Neural cell (in vitro differentiated cells): ENCODE results near the gene CLCA4. TPM values are rescaled to one million over a fixed set of nuclear protein-coding genes. Genes with fewer than 3 reads are reported as not detected.

Experiments used
- H2AFZ ChIP-seq: fragments of 200-600, 300-800 bp; sonication (generic), shearing (Covaris generic); 2 replicates; pipeline ENCODE4 v1.6.0; 2014; ENCODE audit warnings: low read depth, mild to moderate bottlenecking, antibody characterized with exemption, low read length, moderate library complexity
- H3F3A ChIP-seq: fragments of 200-600 bp; shearing (Covaris generic); 2 replicates; pipeline ENCODE4 v1.6.1; 2016; ENCODE audit warnings: mild to moderate bottlenecking, moderate library complexity, mixed read lengths, antibody characterized with exemption, low read length; ENCODE audit not compliant: insufficient read depth, poor library complexity, severe bottlenecking
- H3K27ac ChIP-seq: fragments of 200-600, 300-800 bp; sonication (generic), shearing (Covaris generic); 2 replicates; pipeline ENCODE4 v1.5.1; 2014; ENCODE audit warnings: mild to moderate bottlenecking, low read length, moderate library complexity
- H3K27me3 ChIP-seq: fragments of 300-800, 200-600 bp; sonication (generic), shearing (Covaris generic); 2 replicates; pipeline ENCODE4 v1.6.0; 2014; ENCODE audit warnings: mild to moderate bottlenecking, low read depth, low read length, moderate library complexity; ENCODE audit not compliant: insufficient read depth
- H3K36me3 ChIP-seq: fragments of 300-800, 200-600 bp; sonication (generic), shearing (Covaris generic); 2 replicates; pipeline ENCODE4 v1.5.1; 2014; ENCODE audit warnings: mild to moderate bottlenecking, antibody characterized with exemption, low read length, moderate library complexity; ENCODE audit not compliant: insufficient read depth
- H3K4me2 ChIP-seq: fragments of 300-800, 200-600 bp; sonication (generic), shearing (Covaris generic); 2 replicates; pipeline ENCODE4 v1.6.0; 2014; ENCODE audit warnings: mild to moderate bottlenecking, low read length
- H3K4me3 ChIP-seq: fragments of 300-800, 200-600 bp; sonication (generic), shearing (Covaris generic); 2 replicates; pipeline ENCODE4 v1.5.1; 2014; ENCODE audit warnings: mild to moderate bottlenecking, low read length, moderate library complexity
- H3K79me2 ChIP-seq: fragments of 200-600 bp; shearing (Covaris generic); replicated peaks from 2 replicates; pipeline ENCODE4 v1.6.0; 2014; ENCODE audit warnings: mild to moderate bottlenecking, low read length, moderate library complexity; ENCODE audit not compliant: insufficient read depth
- H3K9ac ChIP-seq: fragments of 300-800, 200-600 bp; sonication (generic), shearing (Covaris generic); 2 replicates; pipeline ENCODE4 v1.6.1; 2016; ENCODE audit warnings: mild to moderate bottlenecking, low read length, mixed read lengths
- H3K9me2 ChIP-seq: fragments of 200-600 bp; shearing (Covaris generic); 2 replicates; pipeline ENCODE4 v1.6.1; 2016; ENCODE audit warnings: mild to moderate bottlenecking, low read length, mixed read lengths; ENCODE audit not compliant: insufficient read depth
- H3K9me3 ChIP-seq: fragments of 200-600, 300-800 bp; sonication (generic), shearing (Covaris generic); 2 replicates; pipeline ENCODE4 v1.6.1; 2016; ENCODE audit warnings: mild to moderate bottlenecking, mixed run types, low read length, moderate library complexity, mixed read lengths
- H4K20me1 ChIP-seq: fragments of 200-600 bp; shearing (Covaris generic); 2 replicates; pipeline ENCODE4 v1.6.1; 2016; ENCODE audit warnings: mild to moderate bottlenecking, mixed run types; ENCODE audit not compliant: insufficient read depth
- EP300 ChIP-seq: fragments of 450-650 bp; conservative IDR thresholded peaks from 2 replicates; pipeline ENCODE4 v1.6.1; 2014; ENCODE audit warnings: antibody characterized with exemption, mild to moderate bottlenecking, moderate library complexity; ENCODE audit not compliant: poor library complexity, severe bottlenecking
- EZH2 ChIP-seq: fragments of 200-600, 300-800 bp; shearing (Covaris generic), sonication (generic); IDR thresholded peaks from 2 replicates; pipeline ENCODE4 v1.6.1; 2014; ENCODE audit warnings: antibody characterized with exemption, low read length, borderline replicate concordance, mild to moderate bottlenecking; ENCODE audit not compliant: insufficient read depth, poor library complexity, severe bottlenecking
- MXI1 ChIP-seq: fragments of 450-650 bp; conservative IDR thresholded peaks from 2 replicates; pipeline ENCODE4 v1.6.1; 2014; ENCODE audit warnings: antibody characterized with exemption, mild to moderate bottlenecking; ENCODE audit not compliant: poor library complexity, severe bottlenecking
- POLR2AphosphoS5 ChIP-seq: IDR thresholded peaks from 2 replicates; pipeline ENCODE4 v1.6.1; 2012
- RAD21 ChIP-seq: fragments of 450-650 bp; conservative IDR thresholded peaks from 2 replicates; pipeline ENCODE4 v1.6.1; 2014; ENCODE audit warnings: antibody characterized with exemption, mild to moderate bottlenecking, moderate library complexity
- REST ChIP-seq: IDR thresholded peaks from 2 replicates; pipeline ENCODE4 v1.6.1; 2012; ENCODE audit warnings: borderline replicate concordance
- SMC3 ChIP-seq: fragments of 450-650 bp; conservative IDR thresholded peaks from 2 replicates; pipeline ENCODE4 v1.6.1; 2014; ENCODE audit warnings: antibody characterized with exemption, mild to moderate bottlenecking, moderate library complexity; ENCODE audit not compliant: poor library complexity
- TAF1 ChIP-seq: IDR thresholded peaks from 2 replicates; pipeline ENCODE4 v1.6.1; 2012; ENCODE audit warnings: low read depth
- polyA plus RNA-seq: library from polyadenylated mRNA; depleted of rRNA; stranded (reverse); fragments of >200 nt; gene quantifications from 2 replicates; pipeline ENCODE4 v1.2.3, GENCODE V29; 2014
- TF ChIP-seq, protein P1 (sequence below): fragments of 450-650 bp; IDR thresholded peaks from 2 replicates; pipeline ENCODE4 v1.5.1; 2014; ENCODE audit warnings: antibody characterized with exemption, mild to moderate bottlenecking, moderate library complexity; ENCODE audit not compliant: poor library complexity, severe bottlenecking

Gene CLCA4
- polyA plus RNA-seq, 1 donor from 2014 or later = not detected

DNA sequence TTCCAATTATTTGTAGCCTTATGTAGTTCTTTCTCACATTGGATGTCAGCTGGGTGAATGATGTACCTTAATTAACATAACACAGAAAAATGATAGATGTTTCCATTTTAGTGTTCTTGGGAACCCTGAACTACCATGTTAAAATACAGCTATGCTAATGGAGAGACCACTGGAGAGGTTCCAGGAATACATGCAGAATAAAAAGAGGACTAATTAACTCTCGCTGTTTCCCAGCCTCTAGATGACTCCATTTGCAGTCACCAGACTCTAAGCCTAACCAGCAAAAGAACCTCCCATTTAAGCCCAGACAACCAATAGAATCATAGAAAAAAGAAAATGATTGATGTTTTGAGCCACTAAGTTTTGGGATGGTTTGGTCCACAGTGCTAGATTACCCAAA, 36.2 kb downstream of the CLCA4 start:
- Histone ChIP-seq H3K9me2 (no peaks in the 10 kb centered on the region), H3K79me2 (no peaks in the 10 kb centered on the region), H4K20me1 (no peaks in the 10 kb centered on the region), H2AFZ (no peak overlapping the region), H3K27me3 (no peaks in the 10 kb centered on the region), H3K9me3 (no peaks in the 10 kb centered on the region), H3K9ac (no peak overlapping the region), H3K36me3 (no peaks in the 10 kb centered on the region), H3K27ac (no peak overlapping the region), H3K4me2 (no peak overlapping the region), H3F3A (no peaks in the 10 kb centered on the region), H3K4me3 (no peak overlapping the region)
- no peak for TF ChIP-seq REST
- no peak for TF ChIP-seq RAD21
- TF ChIP-seq, protein P1, sequence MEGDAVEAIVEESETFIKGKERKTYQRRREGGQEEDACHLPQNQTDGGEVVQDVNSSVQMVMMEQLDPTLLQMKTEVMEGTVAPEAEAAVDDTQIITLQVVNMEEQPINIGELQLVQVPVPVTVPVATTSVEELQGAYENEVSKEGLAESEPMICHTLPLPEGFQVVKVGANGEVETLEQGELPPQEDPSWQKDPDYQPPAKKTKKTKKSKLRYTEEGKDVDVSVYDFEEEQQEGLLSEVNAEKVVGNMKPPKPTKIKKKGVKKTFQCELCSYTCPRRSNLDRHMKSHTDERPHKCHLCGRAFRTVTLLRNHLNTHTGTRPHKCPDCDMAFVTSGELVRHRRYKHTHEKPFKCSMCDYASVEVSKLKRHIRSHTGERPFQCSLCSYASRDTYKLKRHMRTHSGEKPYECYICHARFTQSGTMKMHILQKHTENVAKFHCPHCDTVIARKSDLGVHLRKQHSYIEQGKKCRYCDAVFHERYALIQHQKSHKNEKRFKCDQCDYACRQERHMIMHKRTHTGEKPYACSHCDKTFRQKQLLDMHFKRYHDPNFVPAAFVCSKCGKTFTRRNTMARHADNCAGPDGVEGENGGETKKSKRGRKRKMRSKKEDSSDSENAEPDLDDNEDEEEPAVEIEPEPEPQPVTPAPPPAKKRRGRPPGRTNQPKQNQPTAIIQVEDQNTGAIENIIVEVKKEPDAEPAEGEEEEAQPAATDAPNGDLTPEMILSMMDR = no peak
- TF ChIP-seq TAF1 = no peak
- no peak for TF ChIP-seq EP300
- TF ChIP-seq EZH2 = no peak
- TF ChIP-seq SMC3 = no peak
- TF ChIP-seq POLR2AphosphoS5 = no peak
- TF ChIP-seq MXI1 = no peak

- Histone ChIP-seq H3K9ac (no peak overlapping the region), H3K4me2 (no peak overlapping the region), H2AFZ (no peak overlapping the region), H3K27me3 (no peaks in the 10 kb centered on the region), H3K79me2 (no peaks in the 10 kb centered on the region), H3K36me3 (no peaks in the 10 kb centered on the region), H3K9me3 (no peaks in the 10 kb centered on the region), H4K20me1 (no peaks in the 10 kb centered on the region), H3K27ac (no peak overlapping the region), H3K4me3 (no peak overlapping the region), H3F3A (no peaks in the 10 kb centered on the region), H3K9me2 (no peaks in the 10 kb centered on the region)
- TF ChIP-seq REST = no peak
- no peak for TF ChIP-seq TAF1
- TF ChIP-seq EZH2 = no peak
- no peak for TF ChIP-seq EP300
- TF ChIP-seq, protein P1 = no peak
- no peak for TF ChIP-seq RAD21
- TF ChIP-seq SMC3 = no peak
- no peak for TF ChIP-seq MXI1
- TF ChIP-seq POLR2AphosphoS5 = no peak
These were observed 36.7 kb downstream of the CLCA4 start for GRCh38 chr1:86583593-86583992.
